Activated CD4-positive, alpha-beta T cell treated with anti-CD3 and anti-CD28 coated beads for 4 hours (primary cell): ENCODE data around the gene TNP2.

Source experiments
- DNase-seq, 2 donors: peaks; one replicate each; pipeline ENCODE4 v3.0.0-alpha.2; 2020

Gene TNP2

GRCh38 chr16:11268921-11269375, at the start of gene TNP2:
Gene TNP2, minus strand, starts transcription at chr16:11269325. Its CDS starts 63 bp downstream, at chr16:11269262.
- no peak for DNase-seq

GRCh38 chr16:11318817-11319216, 49.7 kb upstream of the TNP2 start:
- DNase-seq, result no peak

- DNase-seq, result no peak
These were observed 47.3 kb upstream of the TNP2 start for GRCh38 chr16:11316331-11317015.

- DNase-seq, result no peak
These were observed 46.4 kb upstream of the TNP2 start for GRCh38 chr16:11315510-11315909.

GRCh38 chr16:11314309-11314894, 45.3 kb upstream of the TNP2 start:
- DNase-seq, result no peak

DNA sequence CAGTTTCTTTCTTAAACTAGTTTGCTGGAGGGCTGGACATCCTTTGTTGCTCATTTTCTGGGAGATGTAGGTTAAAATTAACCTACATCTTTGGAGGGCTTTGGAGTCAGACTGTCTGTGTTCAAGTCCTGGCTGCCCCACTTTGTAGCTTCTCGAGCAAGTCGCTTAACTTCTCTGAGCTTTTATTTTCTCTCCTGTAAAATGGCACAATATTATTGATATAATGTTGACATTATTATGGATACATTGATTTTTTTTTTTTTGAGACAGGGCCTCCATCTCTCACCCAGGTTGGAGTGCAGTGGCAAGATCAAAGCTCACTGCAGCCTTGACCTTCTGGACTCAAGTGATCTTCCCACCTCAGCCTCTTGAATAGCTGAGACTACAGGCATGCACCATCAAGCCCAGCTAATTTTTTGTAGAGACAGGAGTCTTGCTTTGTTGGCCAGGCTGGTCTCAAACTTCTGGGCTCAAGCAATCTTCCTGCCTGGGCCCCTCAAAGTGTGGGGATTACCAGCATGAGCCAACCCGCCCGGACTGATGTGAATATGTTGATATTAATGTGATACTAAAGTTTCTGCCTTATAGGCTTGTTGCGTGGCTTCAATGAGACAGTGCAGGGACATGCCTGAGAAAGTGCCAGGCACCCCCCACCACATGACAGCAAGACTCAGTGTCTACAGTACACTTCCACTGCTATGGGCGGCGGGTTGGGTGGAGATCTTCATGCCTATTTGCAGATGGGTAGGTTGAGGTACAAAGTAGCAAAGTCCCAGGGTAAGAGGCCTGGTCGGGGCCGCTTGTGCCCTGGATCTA, 44.6 kb upstream of the TNP2 start:
- DNase-seq, result no peak

- DNase-seq, result peak in 1 of 2 donors; percentile 18
These were observed 43.8 kb upstream of the TNP2 start for GRCh38 chr16:11312718-11313492.

DNA sequence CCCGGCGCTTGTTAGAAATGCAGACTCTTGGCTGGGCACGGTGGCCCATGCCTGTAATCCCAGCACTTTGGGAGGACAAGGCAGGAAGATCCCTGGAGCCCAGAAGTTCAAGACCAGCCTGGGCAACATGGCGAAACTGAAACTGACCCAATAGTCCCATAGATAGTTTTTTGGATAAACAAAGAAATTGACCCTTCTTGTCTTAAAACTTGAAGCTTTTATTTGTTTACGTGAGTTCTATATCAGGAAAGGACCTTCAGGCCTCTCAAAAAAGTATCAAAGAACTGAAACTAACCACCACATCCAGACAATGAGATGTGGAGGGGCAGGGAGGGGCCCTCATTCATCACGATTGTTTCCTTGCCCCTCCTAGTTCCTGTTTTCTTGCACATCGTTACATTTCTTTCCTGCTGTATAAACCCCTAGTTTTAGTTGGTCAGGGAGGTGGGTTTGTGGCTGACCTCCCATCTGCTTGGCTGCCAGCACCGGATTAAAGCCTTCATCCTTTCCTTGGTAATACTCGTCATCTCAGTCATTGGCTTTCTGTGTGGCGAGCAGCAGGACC, 42.0 kb upstream of the TNP2 start:
- no peak for DNase-seq

DNA sequence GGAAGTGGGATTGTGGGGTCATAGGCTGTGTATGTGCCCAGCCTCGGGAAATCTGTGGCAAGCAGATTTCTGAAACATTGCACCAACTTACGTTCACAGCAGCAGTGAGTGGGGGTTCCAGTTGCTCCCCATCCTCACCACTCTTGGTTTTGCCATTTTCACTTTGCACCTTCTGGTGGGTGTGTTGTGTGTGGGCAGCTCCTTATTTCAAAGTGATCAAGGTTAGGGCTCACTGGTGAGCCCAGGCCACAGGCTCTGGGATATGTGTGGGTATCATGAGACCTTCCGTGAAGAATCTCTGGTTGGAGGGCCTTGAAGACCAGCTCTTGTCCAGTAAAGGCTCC, 41.5 kb upstream of the TNP2 start:
- DNase-seq, result no peak

DNA sequence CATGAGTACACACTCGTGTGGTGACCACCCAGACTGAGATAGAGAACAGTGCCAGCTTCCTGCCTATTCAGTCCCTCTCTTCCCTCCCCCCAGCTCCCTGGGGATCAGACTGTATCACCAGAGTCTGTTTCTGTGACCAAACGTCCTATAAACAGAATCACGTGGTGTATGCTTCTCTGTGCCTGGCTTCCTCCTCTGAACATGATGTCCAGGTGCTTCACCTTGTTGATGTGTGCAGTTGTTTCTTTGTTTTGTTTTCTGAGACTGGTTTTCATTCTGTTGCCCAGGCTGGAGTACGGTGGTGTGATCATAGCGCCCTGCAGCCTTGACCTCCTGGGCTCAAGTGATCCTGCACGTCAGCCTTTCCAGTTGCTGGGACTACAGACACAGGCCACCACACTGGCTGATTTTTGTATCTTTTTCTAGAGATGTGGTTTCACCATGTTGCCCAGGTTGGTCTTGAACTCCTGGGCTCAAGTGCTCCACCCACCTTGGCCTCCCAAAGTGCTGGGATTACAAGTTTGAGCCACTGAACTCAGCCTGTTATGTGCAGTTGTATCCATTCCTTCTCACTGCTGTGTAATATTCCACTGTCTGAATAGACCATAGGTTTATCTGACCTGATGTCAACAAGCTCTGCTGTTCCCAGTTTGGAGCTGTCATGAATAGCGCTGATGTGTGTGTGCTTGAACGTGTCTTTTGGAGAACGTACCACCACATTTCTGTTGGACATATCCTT, 40.9 kb upstream of the TNP2 start:
- DNase-seq, result no peak

GRCh38 chr16:11308493-11309283, 39.6 kb upstream of the TNP2 start:
- DNase-seq, result no peak

GRCh38 chr16:11307639-11308492, 38.7 kb upstream of the TNP2 start:
- DNase-seq, result no peak

GRCh38 chr16:11306997-11307638, 38.0 kb upstream of the TNP2 start:
- DNase-seq, result no peak

GRCh38 chr16:11306381-11306780, 37.3 kb upstream of the TNP2 start:
- no peak for DNase-seq

GRCh38 chr16:11303405-11304138, 34.4 kb upstream of the TNP2 start:
- no peak for DNase-seq

DNA sequence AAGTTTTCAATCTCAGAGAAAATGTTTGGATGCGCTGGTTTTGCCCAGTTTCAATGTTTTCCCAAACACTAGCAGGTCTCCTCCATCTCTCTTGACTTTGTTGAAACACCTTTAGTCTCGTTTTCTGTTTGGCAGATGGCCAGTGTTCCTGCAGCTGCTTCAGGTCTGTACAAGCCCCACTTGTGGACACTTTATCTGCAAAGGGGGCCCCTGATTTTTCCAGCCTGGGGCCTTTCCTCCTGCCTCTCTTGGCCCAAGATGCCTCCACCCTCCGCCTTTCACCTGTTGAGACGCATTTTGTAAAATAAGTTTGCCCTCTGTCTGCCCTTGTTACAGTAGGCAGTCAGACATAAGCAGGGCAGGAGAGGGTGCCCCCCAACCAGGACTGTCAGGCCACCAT, 33.9 kb upstream of the TNP2 start:
- DNase-seq, result no peak

GRCh38 chr16:11301645-11302501, 32.7 kb upstream of the TNP2 start:
- no peak for DNase-seq

DNA sequence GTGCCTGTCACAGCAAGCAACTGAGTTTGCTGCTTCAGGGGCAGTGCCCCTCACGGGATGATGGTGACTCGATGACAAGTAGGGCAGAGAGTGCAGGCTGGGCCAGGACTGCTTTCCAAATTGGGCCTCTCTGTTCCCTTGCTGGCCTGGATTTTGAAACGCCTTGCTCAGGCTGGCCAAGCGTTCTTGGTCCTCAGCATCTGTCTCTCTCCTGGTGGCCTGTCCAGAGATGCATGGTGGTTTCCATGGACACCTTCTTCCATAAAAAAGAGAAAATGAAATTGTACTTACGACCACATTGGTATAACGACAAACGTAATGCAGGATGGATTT, 31.4 kb upstream of the TNP2 start:
- no peak for DNase-seq
